NCI-H1092 treated with DMSO at 0.1 percent for 48 hours (cell line): ENCODE data around the gene ANKRD11.

Experiments used
- DNase-seq: peaks from one replicate; lab custom pipeline; 2025; lab: John Stamatoyannopoulos, UW

The ANKRD11 gene

DNA sequence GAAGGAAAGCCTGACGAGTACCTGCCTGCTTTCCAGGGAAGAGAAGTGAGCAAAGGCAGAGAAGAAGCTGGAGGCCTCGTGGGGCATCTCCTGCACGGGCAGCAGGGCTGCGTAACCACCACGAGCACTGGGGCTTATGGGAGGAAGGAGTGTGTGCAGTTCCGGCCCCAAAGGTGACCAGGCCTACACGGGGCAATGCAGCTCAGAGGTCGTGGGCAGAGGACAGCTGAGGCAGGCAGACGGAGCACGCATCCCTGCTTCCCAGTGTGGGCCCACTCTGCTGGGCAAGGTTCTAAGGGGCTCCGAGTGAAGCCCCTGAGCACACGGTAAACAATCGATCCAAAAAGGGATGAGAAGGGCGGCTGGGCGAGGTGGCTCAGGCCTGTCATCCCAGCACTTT, 109.7 kb downstream of the ANKRD11 start:
- no peak for DNase-seq

- no peak for DNase-seq
Measured at GRCh38 chr16:89378947-89379771, 111.2 kb downstream of the ANKRD11 start.

DNA sequence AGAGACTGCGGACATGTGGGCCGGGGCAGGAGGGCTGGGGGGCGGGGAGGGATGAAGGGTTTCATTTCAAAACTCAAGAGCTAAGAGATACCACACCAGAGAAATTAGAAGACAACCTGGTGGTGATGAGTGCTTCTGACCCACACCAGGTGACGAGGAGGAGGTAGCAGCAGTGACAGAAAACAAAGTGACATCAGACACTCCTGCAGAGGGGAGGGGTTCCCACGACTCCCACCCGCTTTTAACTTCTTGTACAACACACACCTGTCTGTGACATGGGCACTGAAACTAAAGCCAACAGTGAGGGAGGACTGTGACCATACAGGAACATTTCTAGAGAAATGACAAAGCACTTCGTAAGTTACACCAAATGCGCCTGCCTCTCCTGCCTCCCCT, 112.9 kb downstream of the ANKRD11 start:
- no peak for DNase-seq

DNA sequence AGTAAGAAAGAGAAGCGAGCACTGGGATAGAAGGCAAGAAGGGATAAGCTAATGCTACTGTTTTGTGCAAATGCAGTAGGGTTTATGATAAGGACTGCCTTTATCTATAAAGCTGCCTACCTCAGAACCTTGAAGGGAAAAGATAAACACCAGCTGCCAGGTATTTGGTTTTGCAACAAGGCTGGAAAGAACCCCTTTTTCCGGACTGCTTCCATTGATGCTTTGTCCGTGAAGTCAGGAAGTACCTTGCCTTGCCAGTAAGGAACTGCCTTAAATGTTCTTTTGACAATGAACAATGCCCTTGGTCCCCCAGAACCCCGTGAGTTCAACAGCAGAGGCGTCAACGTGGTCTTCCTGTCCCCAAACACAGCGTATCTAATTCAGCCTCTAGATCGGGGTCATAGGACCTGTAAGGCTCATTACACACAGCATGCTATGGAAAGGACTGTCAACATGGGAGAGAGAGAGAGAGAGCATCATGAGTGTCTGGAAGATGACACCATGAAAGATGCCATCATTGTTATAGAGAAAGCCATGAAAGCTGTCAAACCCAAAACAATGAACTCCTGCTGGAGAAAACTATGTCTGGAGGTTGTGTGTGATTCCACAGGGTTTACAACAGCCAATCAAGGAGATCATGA, 113.4 kb downstream of the ANKRD11 start:
- DNase-seq: no peak

GRCh38 chr16:89375686-89376085, 114.7 kb downstream of the ANKRD11 start:
- DNase-seq: no peak

DNA sequence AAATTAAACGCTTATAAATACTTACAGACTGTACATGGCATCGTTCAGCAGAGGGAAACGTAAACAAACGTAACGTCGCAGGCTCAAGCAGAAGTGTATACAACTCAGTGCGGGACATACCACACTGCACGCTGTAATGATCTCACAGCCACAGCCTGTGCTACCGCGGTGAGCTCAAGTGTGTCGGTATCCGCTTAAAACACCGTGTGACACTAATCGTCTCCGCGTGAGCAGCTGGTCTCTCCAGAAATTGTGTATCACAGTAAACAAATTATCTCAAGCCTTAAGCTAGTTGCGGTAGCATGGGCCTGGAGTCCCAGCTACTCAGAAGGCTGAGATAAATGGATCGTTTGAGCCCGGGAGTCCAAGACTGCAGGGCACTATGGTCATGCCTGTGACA, 115.3 kb downstream of the ANKRD11 start:
- no peak for DNase-seq

DNA sequence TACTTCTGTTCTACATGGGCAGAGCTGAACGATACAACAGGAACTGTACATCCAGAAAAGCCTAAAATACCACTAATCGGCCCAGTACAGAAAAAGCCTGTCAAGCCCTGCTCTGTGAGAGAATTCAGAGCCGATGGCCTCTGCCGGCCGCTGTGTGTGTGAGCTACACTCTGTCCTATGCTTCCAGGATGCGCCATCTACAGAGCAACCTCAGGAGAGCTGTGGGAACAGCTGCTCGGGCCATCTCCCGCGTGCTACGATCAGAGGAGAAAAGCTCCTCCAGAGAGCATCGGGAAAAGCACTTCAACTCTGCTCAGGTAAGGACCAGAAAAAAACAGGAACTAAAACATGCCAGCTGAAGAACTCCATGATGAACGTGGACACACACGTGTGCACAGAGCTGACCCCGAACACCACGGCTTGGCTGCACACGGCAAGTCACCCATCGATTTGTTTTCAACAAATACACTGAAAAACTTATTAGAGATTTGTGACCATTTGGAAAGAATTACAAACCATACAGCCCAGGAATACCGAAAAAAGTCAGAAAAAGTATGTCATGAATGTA, 115.9 kb downstream of the ANKRD11 start:
- no peak for DNase-seq

DNA sequence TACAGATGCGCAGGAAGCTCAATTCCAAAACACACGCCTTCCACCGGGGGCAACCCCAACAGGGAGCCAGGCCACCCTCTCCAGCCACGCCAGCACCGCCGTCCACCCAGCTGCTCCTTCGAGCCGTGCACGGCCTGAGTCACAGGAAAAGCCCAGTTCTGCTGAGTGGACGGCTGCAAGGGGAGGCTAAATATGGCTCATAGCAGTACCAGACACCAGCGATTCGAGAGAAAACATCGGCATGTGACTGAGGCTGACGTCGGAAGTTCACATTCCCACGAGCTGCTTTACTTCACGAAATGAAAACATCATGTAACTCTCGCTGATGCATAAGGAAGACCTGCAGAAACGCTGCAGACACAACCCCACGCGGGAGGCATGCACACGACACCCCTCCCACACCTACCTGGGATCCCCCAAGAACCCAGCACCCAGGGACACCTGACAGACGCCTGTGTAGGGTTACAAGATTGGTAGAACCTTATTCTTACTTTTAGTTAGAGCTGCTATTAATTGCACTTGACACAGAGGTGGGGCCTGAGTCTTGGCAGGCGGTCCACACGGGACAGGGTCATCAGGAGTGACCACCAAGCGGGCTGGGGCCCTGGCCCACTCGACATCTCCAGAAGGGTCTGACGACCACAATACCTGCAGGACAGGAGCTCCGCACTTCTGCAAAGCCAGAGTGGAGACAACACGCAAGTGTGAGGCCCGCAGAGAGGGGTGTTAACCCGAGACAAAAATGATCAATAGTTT, 116.8 kb downstream of the ANKRD11 start:
- DNase-seq: no peak

GRCh38 chr16:89371968-89372634, 118.3 kb downstream of the ANKRD11 start:
- DNase-seq: no peak

- DNase-seq: no peak
Measured at GRCh38 chr16:89371386-89371785, 119.0 kb downstream of the ANKRD11 start.

GRCh38 chr16:89370601-89371000, 119.8 kb downstream of the ANKRD11 start:
- no peak for DNase-seq

GRCh38 chr16:89370081-89370511, 120.3 kb downstream of the ANKRD11 start:
- no peak for DNase-seq

DNA sequence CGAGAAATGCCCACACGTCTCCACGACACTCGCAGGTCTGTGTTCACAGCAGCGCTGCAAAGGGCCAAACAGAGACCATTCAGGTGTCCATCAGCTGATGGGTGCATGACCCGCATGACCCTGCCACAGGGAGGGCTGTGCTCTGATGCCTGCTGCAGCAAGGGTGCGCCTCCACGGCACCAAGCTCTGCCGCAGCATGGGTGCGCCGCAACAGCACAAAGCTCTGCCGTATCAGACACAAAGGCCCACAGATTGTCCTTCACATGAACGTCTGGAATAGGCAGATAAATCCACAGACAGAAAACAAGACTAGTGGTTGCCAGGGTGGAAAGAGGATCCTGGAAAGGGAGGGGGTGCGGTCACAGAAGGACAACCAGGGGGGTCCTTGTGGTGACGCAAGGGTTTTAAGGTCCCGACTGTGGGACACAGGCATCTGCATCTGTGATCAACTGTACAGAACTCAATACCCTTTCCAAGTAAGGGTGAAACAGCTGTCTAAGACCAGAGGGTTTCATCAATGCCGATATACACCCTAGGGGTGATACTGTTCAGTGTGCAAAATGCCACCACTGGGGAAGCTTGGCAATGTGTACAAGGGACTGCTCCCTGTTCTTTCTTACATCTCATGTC, 121.0 kb downstream of the ANKRD11 start:
- DNase-seq: no peak

GRCh38 chr16:89368604-89369249, 121.6 kb downstream of the ANKRD11 start:
- no peak for DNase-seq

DNA sequence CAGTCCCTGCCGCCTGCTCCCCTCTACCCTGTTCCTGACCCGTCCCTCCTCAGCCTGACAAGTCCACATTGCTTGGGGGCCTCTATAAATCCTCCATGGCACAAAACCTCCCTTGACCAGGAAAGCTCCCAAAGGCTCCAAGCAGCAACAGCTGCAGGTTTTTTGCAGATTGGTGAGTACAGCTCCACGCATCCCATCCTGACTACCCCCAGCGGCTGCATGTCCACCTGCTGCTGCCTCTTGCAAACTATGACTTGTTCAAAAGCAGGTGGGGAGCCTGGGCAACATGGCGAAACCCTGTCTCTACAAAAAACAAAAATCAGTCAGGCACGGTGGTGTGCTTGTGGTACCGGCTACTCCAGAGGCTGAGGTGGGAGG, 122.8 kb downstream of the ANKRD11 start:
- DNase-seq: no peak

DNA sequence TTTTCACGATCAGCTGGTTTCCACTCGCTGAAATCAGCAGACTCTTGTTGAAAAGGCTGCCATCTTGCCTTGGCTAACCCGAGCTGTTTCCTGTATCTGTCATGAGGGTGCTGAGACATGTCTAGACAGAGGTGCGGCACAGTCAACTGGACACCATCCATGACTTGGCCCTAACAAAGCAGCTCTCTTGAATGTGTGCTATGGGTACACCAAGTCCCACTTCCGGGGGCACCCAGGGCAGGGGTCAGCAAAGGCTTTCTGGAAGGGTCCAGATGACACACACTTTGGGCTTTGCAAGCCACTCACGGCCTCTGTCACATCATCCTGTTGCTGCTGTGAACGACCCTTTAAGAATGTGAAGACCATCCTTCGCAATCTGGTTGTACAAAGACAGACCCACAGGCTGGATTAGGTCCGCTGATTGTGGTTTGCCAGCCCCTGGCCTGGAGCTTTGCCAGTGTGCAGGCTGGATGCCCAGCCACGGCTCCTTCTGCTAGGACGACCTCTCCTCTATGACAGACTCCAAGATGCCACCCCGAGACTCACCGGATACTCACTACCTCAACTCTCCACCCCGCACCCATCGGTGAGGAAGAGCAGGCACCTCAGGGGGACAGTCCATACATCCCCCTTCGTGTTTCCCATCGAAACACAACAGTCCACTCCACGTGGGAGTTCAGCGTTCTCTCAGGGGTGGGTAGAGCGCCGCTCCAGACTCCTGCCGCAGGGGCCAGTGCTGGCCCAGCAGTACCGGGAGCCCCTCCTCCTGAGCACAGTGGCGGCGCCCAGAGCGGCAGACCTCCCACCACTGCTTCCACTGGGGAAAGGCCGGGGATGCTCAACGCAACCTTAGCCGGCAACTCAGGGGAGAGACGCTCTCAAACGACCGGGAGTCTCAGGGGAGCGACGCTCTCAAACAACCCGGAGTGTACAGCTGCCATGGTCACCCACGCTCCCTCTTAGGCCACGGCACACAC, 123.5 kb downstream of the ANKRD11 start:
- DNase-seq: no peak

- DNase-seq: no peak
Measured at GRCh38 chr16:89365996-89366395, 124.4 kb downstream of the ANKRD11 start.

- no peak for DNase-seq
Measured at GRCh38 chr16:89365044-89365467, 125.3 kb downstream of the ANKRD11 start.

- DNase-seq: no peak
Measured at GRCh38 chr16:89364606-89365005, 125.8 kb downstream of the ANKRD11 start.
